Sigmoid colon (tissue), 7 donors: ENCODE data around the gene WBP1L. TPM values are rescaled to one million over a fixed set of nuclear protein-coding genes. Genes with fewer than 3 reads are reported as not detected.

Source experiments
- DNase-seq: peaks from one replicate; pipeline ENCODE4 v3.0.0-alpha.2; 2019
- H3K27ac ChIP-seq, 4 donors: fragments of 200-600 bp; sonication (generic); one replicate each; pipeline ENCODE4 v1.5.1; 2016 to 2019; ENCODE audit warnings: mild to moderate bottlenecking in 1 of 4
- H3K27me3 ChIP-seq, 3 donors: fragments of 200-600 bp; sonication (generic); one replicate each; pipeline ENCODE4 v1.5.1; 2019; ENCODE audit warnings: mild to moderate bottlenecking in 1 of 3
- H3K36me3 ChIP-seq, 4 donors: fragments of 200-600 bp; sonication (generic); one replicate each; pipeline ENCODE4 v1.5.1; 2016 to 2019
- H3K4me1 ChIP-seq, 4 donors: fragments of 200-600 bp; sonication (generic); one replicate each; pipeline ENCODE4 v1.5.1; 2017 to 2019
- H3K4me3 ChIP-seq, 4 donors: fragments of 200-600 bp; sonication (generic); one replicate each; pipeline ENCODE4 v1.5.1; 2017 to 2019; ENCODE audit warnings: mild to moderate bottlenecking in 2 of 4, moderate library complexity in 1 of 4
- H3K9me3 ChIP-seq, 4 donors: fragments of 200-600 bp in 3 of 4; sonication (generic) in 3 of 4; one replicate each; pipeline versions ENCODE4 v1.5.1 to v1.6.1; 2013 to 2019
- EP300 ChIP-seq, 4 donors: sonication (generic); formaldehyde crosslinking; IDR thresholded peaks; one replicate each; pipeline ENCODE4 v1.6.1; 2017; ENCODE audit warnings: antibody characterized with exemption in 4 of 4
- POLR2A ChIP-seq, 2 donors: fragments of 450-650 bp; IDR thresholded peaks; one replicate each; pipeline ENCODE4 v1.6.1; 2016; ENCODE audit warnings: antibody characterized with exemption in 2 of 2, mild to moderate bottlenecking in 2 of 2, moderate library complexity in 2 of 2
- POLR2AphosphoS5 ChIP-seq, 4 donors: sonication (generic); formaldehyde crosslinking; IDR thresholded peaks; one replicate each; pipeline ENCODE4 v1.6.1; 2017; ENCODE audit warnings: antibody characterized with exemption in 4 of 4
- WGBS, 2 donors: extraction: QIAGEN DNeasy Blood & Tissue Kit; methylation state at CpG; one replicate each; pipeline ENCODE4 v1.1.7; 2013; 5-methylcytosine and 5-hydroxymethylcytosine counted together
- intact Hi-C: fragments of 100-400 bp; cut with DNase I; formaldehyde crosslinking; loops from one replicate; pipeline ENCODE4 v1.15.1; 2023
- polyA plus RNA-seq, 3 donors: library from polyadenylated mRNA; stranded (reverse); fragments of 200-250 nt; gene quantifications; one replicate each; pipeline ENCODE4 v1.2.3, GENCODE V29; 2013
- total RNA-seq, 4 donors: library from RNA; depleted of rRNA; stranded (reverse); fragments of >200 nt; gene quantifications; one replicate each; pipeline ENCODE4 v1.1.0, GENCODE V29; 2016
- TF ChIP-seq, protein P1 (sequence below), 4 experiments: fragments of 450-650 bp in 3 of 4; fragments of 200-600 bp in 1 of 4; IDR thresholded peaks; one replicate each; pipeline ENCODE4 v1.5.1; 2016 to 2019; ENCODE audit warnings: antibody characterized with exemption in 4 of 4, mild to moderate bottlenecking in 3 of 4, moderate library complexity in 2 of 4
- donor health status: healthy with polysubstance abuse.
- donor health status: Bipolar disorder and iron deficiency.
- donor health status: healthy.

Gene WBP1L
- total and polyA plus RNA-seq, 7 donors = 22.9 to 148 (median 83.8) TPM

- 93 to 94% methylated on average over 9 of the region's 9 CpGs for WGBS, 2 donors
- Histone ChIP-seq H3K9me3 (no peaks in the 10 kb centered on the region), H3K4me1 (peaks cover 0 to 81% (median 54%) of the 10 kb centered on the region in 4 donors), H3K36me3 (peaks cover 0 to 5% (median 0%) of the 10 kb centered on the region in 4 donors), H3K27ac (no peak overlapping the region), H3K27me3 (no peaks in the 10 kb centered on the region), H3K4me3 (no peak overlapping the region)
- intact Hi-C loops = no loop called here
- DNase-seq = no peak
- TF ChIP-seq POLR2AphosphoS5 (IDR thresholded peaks at IDR 0.05) (no peak), POLR2A (IDR thresholded peaks at IDR 0.05) (no peak), EP300 (IDR thresholded peaks at IDR 0.05) (no peak)
- TF ChIP-seq, protein P1, sequence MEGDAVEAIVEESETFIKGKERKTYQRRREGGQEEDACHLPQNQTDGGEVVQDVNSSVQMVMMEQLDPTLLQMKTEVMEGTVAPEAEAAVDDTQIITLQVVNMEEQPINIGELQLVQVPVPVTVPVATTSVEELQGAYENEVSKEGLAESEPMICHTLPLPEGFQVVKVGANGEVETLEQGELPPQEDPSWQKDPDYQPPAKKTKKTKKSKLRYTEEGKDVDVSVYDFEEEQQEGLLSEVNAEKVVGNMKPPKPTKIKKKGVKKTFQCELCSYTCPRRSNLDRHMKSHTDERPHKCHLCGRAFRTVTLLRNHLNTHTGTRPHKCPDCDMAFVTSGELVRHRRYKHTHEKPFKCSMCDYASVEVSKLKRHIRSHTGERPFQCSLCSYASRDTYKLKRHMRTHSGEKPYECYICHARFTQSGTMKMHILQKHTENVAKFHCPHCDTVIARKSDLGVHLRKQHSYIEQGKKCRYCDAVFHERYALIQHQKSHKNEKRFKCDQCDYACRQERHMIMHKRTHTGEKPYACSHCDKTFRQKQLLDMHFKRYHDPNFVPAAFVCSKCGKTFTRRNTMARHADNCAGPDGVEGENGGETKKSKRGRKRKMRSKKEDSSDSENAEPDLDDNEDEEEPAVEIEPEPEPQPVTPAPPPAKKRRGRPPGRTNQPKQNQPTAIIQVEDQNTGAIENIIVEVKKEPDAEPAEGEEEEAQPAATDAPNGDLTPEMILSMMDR (IDR thresholded peaks at IDR 0.05) = no peak
Observed at GRCh38 chr10:102767428-102768160, 23.8 kb downstream of the WBP1L start.

- DNase-seq = no peak
- no peaks in the 10 kb centered on the region for H3K9me3 ChIP-seq
- intact Hi-C loops = no loop called here
- no peaks in the 10 kb centered on the region for H3K27me3 ChIP-seq
- no peak overlapping the region for H3K4me3 ChIP-seq
- TF ChIP-seq POLR2AphosphoS5 (IDR thresholded peaks at IDR 0.05) = no peak
- TF ChIP-seq EP300 (IDR thresholded peaks at IDR 0.05) = no peak
- TF ChIP-seq POLR2A (IDR thresholded peaks at IDR 0.05) = no peak
- TF ChIP-seq, protein P1 (IDR thresholded peaks at IDR 0.05) = no peak
- peaks cover 0 to 5% (median 0%) of the 10 kb centered on the region in 4 donors for H3K36me3 ChIP-seq
- WGBS, 2 donors = 50 to 72% methylated on average over 7 of the region's 7 CpGs
- peaks cover 0 to 87% (median 63%) of the 10 kb centered on the region in 4 donors for H3K4me1 ChIP-seq
- H3K27ac ChIP-seq = peak overlapping the region in 2 of 4 donors; percentile 39 to 99
Observed at GRCh38 chr10:102769375-102770107, 25.8 kb downstream of the WBP1L start.

GRCh38 chr10:102770108-102770482 is 26.3 kb downstream of the WBP1L start:
- Histone ChIP-seq H3K27ac (peak overlapping the region in 2 of 4 donors; percentile 39 to 99), H3K4me1 (peaks cover 0 to 87% (median 63%) of the 10 kb centered on the region in 4 donors)
- intact Hi-C loops = no loop called here

GRCh38 chr10:102770792-102771191 is 27.0 kb downstream of the WBP1L start:
- 83 to 92% methylated on average over 1 of the region's 1 CpG for WGBS, 2 donors
- no peaks in the 10 kb centered on the region for H3K27me3 ChIP-seq
- no peak for TF ChIP-seq POLR2AphosphoS5 (IDR thresholded peaks at IDR 0.05)
- no peak for TF ChIP-seq EP300 (IDR thresholded peaks at IDR 0.05)
- TF ChIP-seq, protein P1 (IDR thresholded peaks at IDR 0.05) = no peak
- no peak for TF ChIP-seq POLR2A (IDR thresholded peaks at IDR 0.05)
- no peaks in the 10 kb centered on the region for H3K9me3 ChIP-seq
- peak overlapping the region in 2 of 4 donors; percentile 39 to 99 for H3K27ac ChIP-seq
- peaks cover 0 to 87% (median 64%) of the 10 kb centered on the region in 4 donors for H3K4me1 ChIP-seq
- DNase-seq = no peak
- H3K4me3 ChIP-seq = no peak overlapping the region
- no peaks in the 10 kb centered on the region for H3K36me3 ChIP-seq
- intact Hi-C loops = no loop called here

More at GRCh38 chr10:102770108-102770482, 26.3 kb downstream of the WBP1L start:
- H3K4me3 ChIP-seq = no peak overlapping the region
- WGBS, 2 donors = 82 to 86% methylated on average over 3 of the region's 3 CpGs
- no peaks in the 10 kb centered on the region for H3K9me3 ChIP-seq
- H3K27me3 ChIP-seq = no peaks in the 10 kb centered on the region
- peaks cover 0 to 5% (median 0%) of the 10 kb centered on the region in 4 donors for H3K36me3 ChIP-seq
- TF ChIP-seq POLR2AphosphoS5 (IDR thresholded peaks at IDR 0.05) = no peak
- TF ChIP-seq, protein P1 (IDR thresholded peaks at IDR 0.05) = no peak
- TF ChIP-seq EP300 (IDR thresholded peaks at IDR 0.05) = no peak
- TF ChIP-seq POLR2A (IDR thresholded peaks at IDR 0.05) = no peak
- DNase-seq = no peak
